CMK (cell line): ENCODE results near the gene GADD45B.
"Not testable (repeated sequence)": the region's sequence is repeated elsewhere in the genome, so short reads cannot be mapped to it uniquely, and the experiment has no call there.

Experiments used
- DNase-seq: peaks from one replicate; pipeline ENCODE4 v3.0.0-alpha.2; 2010; ENCODE audit warnings: low read depth

Gene GADD45B

DNA sequence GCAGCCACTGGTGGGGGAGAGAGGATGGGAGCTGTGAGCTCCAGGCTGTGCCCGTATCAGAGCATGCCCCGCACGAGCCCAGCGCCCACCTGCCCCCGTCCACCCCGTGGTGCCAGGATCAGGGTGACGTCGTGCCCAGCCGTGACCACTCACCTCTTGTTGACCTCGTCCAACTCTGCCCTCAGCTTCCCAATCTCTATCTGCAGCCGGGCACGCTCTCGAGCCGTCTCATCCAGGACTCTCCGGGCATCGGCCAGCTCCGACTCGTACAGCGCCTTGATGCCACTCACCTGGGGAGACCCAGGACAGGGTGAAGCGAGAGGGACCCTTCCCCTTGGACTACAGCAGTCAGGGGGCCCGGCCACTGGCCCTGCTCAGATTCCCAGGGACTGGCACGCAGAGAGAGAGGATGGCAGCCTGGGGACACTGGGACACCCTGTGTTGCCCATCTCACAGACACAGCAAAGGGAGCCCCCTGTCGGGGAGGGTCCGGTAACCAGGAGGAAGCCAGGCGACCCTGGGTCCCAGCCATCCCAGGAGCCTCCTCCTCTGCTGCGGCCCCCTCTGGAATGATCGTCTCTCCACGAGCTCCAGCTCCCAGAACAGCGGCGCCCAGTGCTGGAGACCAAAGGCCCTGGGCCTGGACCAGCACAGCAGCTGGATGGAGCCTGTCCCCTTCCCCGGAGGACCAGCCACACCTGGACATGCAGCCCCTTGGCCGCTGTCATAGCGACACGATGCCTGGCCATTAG lies 31.5 kb upstream of the GADD45B start:
- no peak for DNase-seq

DNA sequence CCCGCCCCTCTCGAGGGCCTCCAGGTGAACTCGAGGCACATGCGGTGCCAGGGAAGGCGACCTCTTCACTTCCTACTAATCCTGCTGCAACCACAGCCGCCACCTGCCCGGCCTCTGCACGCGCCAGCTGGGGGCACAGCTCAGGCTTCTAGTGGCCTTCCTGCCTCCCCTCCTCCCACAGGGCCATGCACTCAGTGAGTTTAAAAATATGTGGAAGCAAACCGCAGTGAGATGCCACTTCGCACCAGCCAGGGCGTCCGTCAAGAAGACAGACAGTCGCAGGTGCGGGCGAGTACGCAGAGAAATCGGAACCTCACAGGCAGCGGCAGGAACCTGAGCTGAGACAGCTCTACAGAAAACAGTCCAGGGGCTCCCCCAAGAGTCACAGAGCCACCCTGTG lies 29.5 kb upstream of the GADD45B start:
- DNase-seq, result no peak

- DNase-seq, result no peak
These were observed 26.9 kb upstream of the GADD45B start for GRCh38 chr19:2449019-2449418.

DNA sequence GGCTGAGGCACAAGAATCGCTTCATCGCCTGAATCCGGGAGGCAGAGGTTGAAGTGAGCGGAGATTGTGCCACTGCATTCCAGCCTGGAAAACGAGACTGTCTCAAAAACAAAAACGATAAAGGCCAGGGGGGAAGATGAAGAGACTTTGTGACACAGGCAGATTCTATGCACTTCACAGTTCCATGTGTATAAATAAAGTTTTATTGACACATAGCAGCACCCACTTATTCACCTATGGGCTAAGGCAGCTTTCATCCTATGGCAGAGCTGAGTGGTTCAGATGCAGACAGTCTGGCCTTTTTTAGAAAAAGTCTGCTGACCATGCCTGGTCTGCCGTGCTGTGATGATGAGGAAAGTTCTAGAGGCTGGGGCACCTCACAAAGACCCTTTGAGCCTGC lies 24.8 kb upstream of the GADD45B start:
- DNase-seq, result no peak

DNA sequence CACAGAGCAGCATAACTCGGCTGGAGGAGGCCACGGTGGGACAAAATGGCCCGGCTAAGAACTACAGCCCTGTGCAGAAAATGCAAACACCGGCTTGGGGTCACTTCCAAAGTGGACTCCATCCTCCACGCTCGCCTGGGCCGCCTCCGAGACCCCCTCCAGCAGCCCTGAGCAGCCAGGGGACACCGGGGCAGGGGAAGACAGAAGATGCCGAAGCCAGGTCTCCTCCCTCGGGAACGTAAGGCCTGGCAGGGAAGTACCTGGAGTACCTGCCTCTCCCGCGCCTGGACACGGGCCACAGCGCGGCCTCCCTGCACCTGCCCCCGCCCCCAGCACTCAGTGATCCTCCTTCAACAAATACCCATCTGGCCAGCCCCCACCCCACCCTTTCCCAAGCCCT lies 24.2 kb upstream of the GADD45B start:
- no peak for DNase-seq

GRCh38 chr19:2453431-2454025 lies 22.4 kb upstream of the GADD45B start:
- DNase-seq, result no peak

GRCh38 chr19:2454199-2454961 lies 21.5 kb upstream of the GADD45B start:
- no peak for DNase-seq

GRCh38 chr19:2454962-2455850 lies 20.7 kb upstream of the GADD45B start:
- no peak for DNase-seq

DNA sequence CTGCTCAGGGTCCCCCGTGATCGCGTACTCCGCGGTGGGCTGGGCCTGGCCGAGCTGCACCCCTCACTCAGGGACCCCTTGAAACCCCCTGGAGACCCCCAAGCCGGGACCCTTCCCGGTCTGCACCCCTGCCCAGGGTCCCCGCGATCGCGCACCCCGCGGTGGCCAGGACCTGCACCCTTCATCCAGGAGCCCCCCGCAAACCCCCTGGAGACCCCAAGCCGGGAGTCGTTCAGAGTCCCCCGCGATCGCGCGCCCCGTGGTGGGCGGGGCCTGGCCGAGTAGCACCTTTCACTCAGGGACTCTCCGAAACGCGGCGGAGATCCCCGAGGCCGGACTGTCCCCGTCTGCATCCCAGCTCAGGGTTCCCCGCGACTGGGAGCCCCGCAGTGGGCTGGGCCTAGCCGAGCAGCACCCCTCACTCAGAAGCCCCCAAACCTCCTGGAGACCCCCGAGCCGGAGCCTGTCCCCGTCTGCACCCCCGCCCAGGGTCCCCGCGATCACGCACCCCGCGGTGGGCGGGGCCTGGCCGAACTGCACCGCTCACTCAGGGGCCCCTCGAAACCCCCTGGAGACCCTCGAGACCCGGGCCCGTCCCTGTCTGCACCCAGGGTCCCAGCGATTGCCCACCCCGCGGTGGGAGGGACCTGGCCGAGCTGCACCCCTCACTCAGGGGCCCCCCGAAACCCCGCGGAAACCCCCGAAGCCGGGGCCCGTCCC lies 19.9 kb upstream of the GADD45B start:
- no peak for DNase-seq

- DNase-seq, result no peak
These were observed 18.4 kb upstream of the GADD45B start for GRCh38 chr19:2457394-2458037.

GRCh38 chr19:2458054-2458453 lies 17.9 kb upstream of the GADD45B start:
- no peak for DNase-seq

- not testable (repeated sequence) for DNase-seq
These were observed 17.2 kb upstream of the GADD45B start for GRCh38 chr19:2458776-2459175.

DNA sequence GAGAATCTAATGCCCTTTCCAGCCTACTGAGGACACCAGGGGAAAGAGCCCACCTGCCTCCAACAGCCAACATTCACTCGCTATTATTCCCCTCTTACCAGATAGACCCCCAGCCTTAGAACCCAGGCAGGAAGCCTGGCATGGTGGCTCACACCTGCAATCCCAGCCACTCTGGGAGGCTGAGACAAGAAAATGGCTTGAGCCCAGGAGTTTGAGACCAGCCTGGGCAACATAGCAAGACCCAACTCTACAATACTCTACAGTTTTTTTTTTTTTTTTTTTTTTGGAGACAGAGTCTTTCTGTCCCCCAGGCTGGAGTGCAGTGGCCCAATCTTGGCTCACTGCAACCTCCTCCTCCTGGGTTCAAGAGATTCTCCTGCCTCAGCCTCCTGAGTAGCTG lies 15.7 kb upstream of the GADD45B start:
- no peak for DNase-seq

- DNase-seq, result no peak
These were observed 13.9 kb upstream of the GADD45B start for GRCh38 chr19:2461751-2462634.

- DNase-seq, result no peak
These were observed 13.1 kb upstream of the GADD45B start for GRCh38 chr19:2462635-2463421.

- not testable (repeated sequence) for DNase-seq
These were observed 12.2 kb upstream of the GADD45B start for GRCh38 chr19:2463694-2464093.

- DNase-seq, result no peak
These were observed 11.5 kb upstream of the GADD45B start for GRCh38 chr19:2464389-2464788.

- no peak for DNase-seq
These were observed 7.3 kb upstream of the GADD45B start for GRCh38 chr19:2468596-2468995.
